ENCODE results near the gene SLC35F3. TPM values are rescaled to one million over a fixed set of nuclear protein-coding genes. Genes with fewer than 3 reads are reported as not detected.

The SLC35F3 gene
- total and polyA plus RNA-seq, 4 donors, result 0.01 to 0.37 (median 0.08) TPM; not detected in 1

DNA sequence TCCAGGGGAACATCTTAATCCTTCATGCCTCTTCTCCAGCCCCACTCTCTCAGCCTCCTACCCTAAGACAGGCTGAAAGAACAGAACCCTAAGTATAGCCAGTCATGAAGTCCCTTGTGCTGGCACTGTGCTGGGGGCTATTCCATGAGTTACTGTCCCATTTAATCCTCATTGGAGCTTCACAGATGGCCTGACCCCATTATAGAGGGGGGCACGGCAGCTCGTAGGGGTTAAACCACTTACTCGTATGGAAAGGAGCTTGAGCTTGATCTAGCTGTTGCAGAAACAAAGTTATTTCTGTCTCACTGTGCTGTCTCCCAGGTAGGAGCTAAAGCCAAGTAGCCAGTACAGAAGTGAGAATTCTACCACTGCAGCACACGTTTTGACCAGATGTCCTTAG is 265.6 kb downstream of the SLC35F3 start (continued):
- TF ChIP-seq, protein P1, sequence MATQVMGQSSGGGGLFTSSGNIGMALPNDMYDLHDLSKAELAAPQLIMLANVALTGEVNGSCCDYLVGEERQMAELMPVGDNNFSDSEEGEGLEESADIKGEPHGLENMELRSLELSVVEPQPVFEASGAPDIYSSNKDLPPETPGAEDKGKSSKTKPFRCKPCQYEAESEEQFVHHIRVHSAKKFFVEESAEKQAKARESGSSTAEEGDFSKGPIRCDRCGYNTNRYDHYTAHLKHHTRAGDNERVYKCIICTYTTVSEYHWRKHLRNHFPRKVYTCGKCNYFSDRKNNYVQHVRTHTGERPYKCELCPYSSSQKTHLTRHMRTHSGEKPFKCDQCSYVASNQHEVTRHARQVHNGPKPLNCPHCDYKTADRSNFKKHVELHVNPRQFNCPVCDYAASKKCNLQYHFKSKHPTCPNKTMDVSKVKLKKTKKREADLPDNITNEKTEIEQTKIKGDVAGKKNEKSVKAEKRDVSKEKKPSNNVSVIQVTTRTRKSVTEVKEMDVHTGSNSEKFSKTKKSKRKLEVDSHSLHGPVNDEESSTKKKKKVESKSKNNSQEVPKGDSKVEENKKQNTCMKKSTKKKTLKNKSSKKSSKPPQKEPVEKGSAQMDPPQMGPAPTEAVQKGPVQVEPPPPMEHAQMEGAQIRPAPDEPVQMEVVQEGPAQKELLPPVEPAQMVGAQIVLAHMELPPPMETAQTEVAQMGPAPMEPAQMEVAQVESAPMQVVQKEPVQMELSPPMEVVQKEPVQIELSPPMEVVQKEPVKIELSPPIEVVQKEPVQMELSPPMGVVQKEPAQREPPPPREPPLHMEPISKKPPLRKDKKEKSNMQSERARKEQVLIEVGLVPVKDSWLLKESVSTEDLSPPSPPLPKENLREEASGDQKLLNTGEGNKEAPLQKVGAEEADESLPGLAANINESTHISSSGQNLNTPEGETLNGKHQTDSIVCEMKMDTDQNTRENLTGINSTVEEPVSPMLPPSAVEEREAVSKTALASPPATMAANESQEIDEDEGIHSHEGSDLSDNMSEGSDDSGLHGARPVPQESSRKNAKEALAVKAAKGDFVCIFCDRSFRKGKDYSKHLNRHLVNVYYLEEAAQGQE (IDR thresholded peaks at IDR 0.05), result no peak

GRCh38 chr1:234170622-234171021 is 266.1 kb downstream of the SLC35F3 start:
- no peak overlapping the region for H3K9ac ChIP-seq (ENCODE audit: low read depth in 1 of 2, low read length in 2 of 2)
- no peaks in the 10 kb centered on the region for H3K9me3 ChIP-seq (ENCODE audit: control insufficient read depth in 4 of 4, low read length in 3 of 4)
- no peak overlapping the region for H3K4me3 ChIP-seq (ENCODE audit: low read depth in 1 of 3, low read length in 3 of 3)
- DNase-seq (ENCODE audit: low spot score), result no peak
- H3K4me1 ChIP-seq (ENCODE audit: control insufficient read depth in 4 of 4, insufficient read depth in 4 of 4, low read length in 3 of 4), result no peaks in the 10 kb centered on the region
- TF ChIP-seq YY1 (IDR thresholded peaks at IDR 0.05) (no peak), HNF4G (IDR thresholded peaks at IDR 0.05) (no peak), SP1 (IDR thresholded peaks at IDR 0.05) (no peak), ATF3 (IDR thresholded peaks at IDR 0.05) (no peak)
- TF ChIP-seq, protein P1 (IDR thresholded peaks at IDR 0.05), result no peak
- TF ChIP-seq, protein P2, sequence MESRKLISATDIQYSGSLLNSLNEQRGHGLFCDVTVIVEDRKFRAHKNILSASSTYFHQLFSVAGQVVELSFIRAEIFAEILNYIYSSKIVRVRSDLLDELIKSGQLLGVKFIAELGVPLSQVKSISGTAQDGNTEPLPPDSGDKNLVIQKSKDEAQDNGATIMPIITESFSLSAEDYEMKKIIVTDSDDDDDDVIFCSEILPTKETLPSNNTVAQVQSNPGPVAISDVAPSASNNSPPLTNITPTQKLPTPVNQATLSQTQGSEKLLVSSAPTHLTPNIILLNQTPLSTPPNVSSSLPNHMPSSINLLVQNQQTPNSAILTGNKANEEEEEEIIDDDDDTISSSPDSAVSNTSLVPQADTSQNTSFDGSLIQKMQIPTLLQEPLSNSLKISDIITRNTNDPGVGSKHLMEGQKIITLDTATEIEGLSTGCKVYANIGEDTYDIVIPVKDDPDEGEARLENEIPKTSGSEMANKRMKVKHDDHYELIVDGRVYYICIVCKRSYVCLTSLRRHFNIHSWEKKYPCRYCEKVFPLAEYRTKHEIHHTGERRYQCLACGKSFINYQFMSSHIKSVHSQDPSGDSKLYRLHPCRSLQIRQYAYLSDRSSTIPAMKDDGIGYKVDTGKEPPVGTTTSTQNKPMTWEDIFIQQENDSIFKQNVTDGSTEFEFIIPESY (IDR thresholded peaks at IDR 0.05), result no peak
- TF ChIP-seq, protein P3, sequence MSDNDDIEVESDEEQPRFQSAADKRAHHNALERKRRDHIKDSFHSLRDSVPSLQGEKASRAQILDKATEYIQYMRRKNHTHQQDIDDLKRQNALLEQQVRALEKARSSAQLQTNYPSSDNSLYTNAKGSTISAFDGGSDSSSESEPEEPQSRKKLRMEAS (IDR thresholded peaks at IDR 0.05), result no peak
- peaks cover 0 to 5% (median 0%) of the 10 kb centered on the region in 4 donors for H3K27me3 ChIP-seq (ENCODE audit: control insufficient read depth in 4 of 4, insufficient read depth in 4 of 4, low read length in 3 of 4)
- H3K36me3 ChIP-seq (ENCODE audit: control insufficient read depth in 4 of 4, insufficient read depth in 3 of 4, low read depth in 1 of 4, low read length in 3 of 4), result no peaks in the 10 kb centered on the region
- 68% methylated on average over 7 of the region's 7 CpGs for WGBS
- no peak overlapping the region for H3K27ac ChIP-seq (ENCODE audit: low read depth in 1 of 2, low read length in 2 of 2)

- Histone ChIP-seq H3K4me1 (ENCODE audit: control insufficient read depth in 4 of 4, insufficient read depth in 4 of 4, low read length in 3 of 4) (no peaks in the 10 kb centered on the region), H3K27ac (ENCODE audit: low read depth in 1 of 2, low read length in 2 of 2) (no peak overlapping the region), H3K4me3 (ENCODE audit: low read depth in 1 of 3, low read length in 3 of 3) (no peak overlapping the region), H3K27me3 (ENCODE audit: control insufficient read depth in 4 of 4, insufficient read depth in 4 of 4, low read length in 3 of 4) (peaks cover 0 to 5% (median 0%) of the 10 kb centered on the region in 4 donors), H3K9ac (ENCODE audit: low read depth in 1 of 2, low read length in 2 of 2) (no peak overlapping the region), H3K36me3 (ENCODE audit: control insufficient read depth in 4 of 4, insufficient read depth in 3 of 4, low read depth in 1 of 4, low read length in 3 of 4) (no peaks in the 10 kb centered on the region), H3K9me3 (ENCODE audit: control insufficient read depth in 4 of 4, low read length in 3 of 4) (no peaks in the 10 kb centered on the region)
- 87% methylated on average over 3 of the region's 3 CpGs for WGBS
- no peak for DNase-seq (ENCODE audit: low spot score)
- no peak for TF ChIP-seq SP1 (IDR thresholded peaks at IDR 0.05)
- TF ChIP-seq JUND (IDR thresholded peaks at IDR 0.05), result no peak
- TF ChIP-seq YY1 (IDR thresholded peaks at IDR 0.05), result no peak
- no peak for TF ChIP-seq NR2F2 (IDR thresholded peaks at IDR 0.05)
- TF ChIP-seq, protein P1 (IDR thresholded peaks at IDR 0.05), result no peak
- TF ChIP-seq HNF4A (conservative IDR thresholded peaks at IDR 0.05), result no peak
- no peak for TF ChIP-seq RXRA (IDR thresholded peaks at IDR 0.05)
- TF ChIP-seq, protein P2 (IDR thresholded peaks at IDR 0.05), result no peak
- no peak for TF ChIP-seq HNF4G (IDR thresholded peaks at IDR 0.05)
Measured at GRCh38 chr1:234173968-234174367, 269.5 kb downstream of the SLC35F3 start.
